Bronchial epithelial cell (primary cell): ENCODE data around the gene ASIC1. TPM values are rescaled to one million over a fixed set of nuclear protein-coding genes. Genes with fewer than 3 reads are reported as not detected.

Experiments used
- DNase-seq: peaks from one replicate; pipeline ENCODE4 v3.0.0-alpha.2; 2010; ENCODE audit warnings: low read depth
- FAIRE-seq: peaks from 2 replicates; lab custom pipeline; 2011; peaks lifted over from hg19 to GRCh38; lab: Jason Lieb, UNC
- H3K27me3 ChIP-seq: 2 replicates; pipeline ENCODE4 v1.5.1; 2011; ENCODE audit warnings: low read length; ENCODE audit not compliant: control insufficient read depth, insufficient read depth
- H3K36me3 ChIP-seq: 2 replicates; pipeline ENCODE4 v1.5.1; 2011; ENCODE audit warnings: low read length; ENCODE audit not compliant: control insufficient read depth, insufficient read depth
- H3K4me3 ChIP-seq: 2 replicates; pipeline ENCODE4 v1.5.1; 2011; ENCODE audit warnings: mild to moderate bottlenecking, low read depth, low read length, control low read depth
- total RNA-seq: library from RNA; depleted of rRNA; stranded (reverse); fragments of >200 nt; gene quantifications from 2 replicates; pipeline ENCODE4 v1.2.1, GENCODE V29; 2014
- TF ChIP-seq, protein P1 (sequence below): IDR thresholded peaks from 2 replicates; pipeline ENCODE4 v1.5.1; 2011; ENCODE audit warnings: mild to moderate bottlenecking, moderate library complexity, low read length, control low read depth, inconsistent platforms; ENCODE audit not compliant: insufficient read depth, severe bottlenecking

ASIC1 gene
- total RNA-seq, 1 donor from 2014 or later: 1.3 TPM

DNA sequence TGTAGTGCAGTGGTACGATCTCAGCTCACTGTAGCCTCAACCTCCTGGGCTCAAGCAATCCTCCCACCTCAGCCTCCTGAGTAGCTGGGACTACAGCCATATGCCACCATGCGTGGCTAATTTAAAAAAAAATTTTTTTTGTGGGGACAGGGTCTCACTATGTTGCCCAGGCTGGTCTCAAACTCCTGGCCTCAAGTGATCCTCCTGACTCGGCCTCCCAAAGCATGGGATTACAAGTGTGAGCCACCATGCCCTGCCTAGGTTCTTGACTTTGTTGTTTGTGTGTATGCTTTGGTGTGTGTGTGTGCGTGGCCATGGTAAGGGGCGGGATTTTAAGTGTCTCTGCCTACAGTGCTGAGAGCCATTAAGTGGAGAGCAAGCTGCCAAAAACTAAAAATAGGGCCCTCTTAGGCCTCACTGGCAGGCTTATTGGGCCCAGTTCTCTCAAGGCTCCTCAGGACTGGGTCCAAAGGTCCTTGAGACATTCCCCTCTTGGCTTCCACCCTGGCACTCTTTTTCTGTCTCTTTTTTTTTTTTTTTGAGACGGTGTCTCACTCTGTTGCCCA is 59.7 kb downstream of the ASIC1 start:
- no peak overlapping the region for H3K4me3 ChIP-seq
- peaks cover 9% of the 10 kb centered on the region for H3K36me3 ChIP-seq
- H3K27me3 ChIP-seq: no peaks in the 10 kb centered on the region
- TF ChIP-seq, protein P1, sequence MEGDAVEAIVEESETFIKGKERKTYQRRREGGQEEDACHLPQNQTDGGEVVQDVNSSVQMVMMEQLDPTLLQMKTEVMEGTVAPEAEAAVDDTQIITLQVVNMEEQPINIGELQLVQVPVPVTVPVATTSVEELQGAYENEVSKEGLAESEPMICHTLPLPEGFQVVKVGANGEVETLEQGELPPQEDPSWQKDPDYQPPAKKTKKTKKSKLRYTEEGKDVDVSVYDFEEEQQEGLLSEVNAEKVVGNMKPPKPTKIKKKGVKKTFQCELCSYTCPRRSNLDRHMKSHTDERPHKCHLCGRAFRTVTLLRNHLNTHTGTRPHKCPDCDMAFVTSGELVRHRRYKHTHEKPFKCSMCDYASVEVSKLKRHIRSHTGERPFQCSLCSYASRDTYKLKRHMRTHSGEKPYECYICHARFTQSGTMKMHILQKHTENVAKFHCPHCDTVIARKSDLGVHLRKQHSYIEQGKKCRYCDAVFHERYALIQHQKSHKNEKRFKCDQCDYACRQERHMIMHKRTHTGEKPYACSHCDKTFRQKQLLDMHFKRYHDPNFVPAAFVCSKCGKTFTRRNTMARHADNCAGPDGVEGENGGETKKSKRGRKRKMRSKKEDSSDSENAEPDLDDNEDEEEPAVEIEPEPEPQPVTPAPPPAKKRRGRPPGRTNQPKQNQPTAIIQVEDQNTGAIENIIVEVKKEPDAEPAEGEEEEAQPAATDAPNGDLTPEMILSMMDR: no peak
- DNase-seq (no peak), FAIRE-seq (no peak)

DNA sequence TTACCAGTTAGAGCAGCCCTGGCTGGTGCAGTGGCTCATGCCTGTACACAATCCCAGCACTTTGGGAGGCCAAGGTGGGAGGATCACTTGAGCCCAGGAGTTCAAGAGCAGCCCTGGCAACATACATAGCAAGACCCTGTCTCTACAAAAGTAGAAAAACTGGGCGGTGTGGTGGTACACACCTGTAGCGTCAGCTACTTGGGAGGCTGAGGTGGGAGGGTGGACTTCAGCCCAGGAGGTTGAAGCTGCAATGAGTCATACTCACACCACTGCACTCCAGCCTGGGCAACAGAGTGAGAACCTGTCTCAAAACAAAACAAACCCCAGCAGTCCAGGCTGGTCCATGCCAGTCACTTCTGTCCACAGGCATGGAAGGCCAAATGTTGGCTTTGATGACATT is 62.0 kb downstream of the ASIC1 start:
- no peak for FAIRE-seq
- DNase-seq: no peak
- H3K36me3 ChIP-seq: peaks cover 11% of the 10 kb centered on the region
- TF ChIP-seq, protein P1: no peak
- no peak overlapping the region for H3K4me3 ChIP-seq
- H3K27me3 ChIP-seq: no peaks in the 10 kb centered on the region

DNA sequence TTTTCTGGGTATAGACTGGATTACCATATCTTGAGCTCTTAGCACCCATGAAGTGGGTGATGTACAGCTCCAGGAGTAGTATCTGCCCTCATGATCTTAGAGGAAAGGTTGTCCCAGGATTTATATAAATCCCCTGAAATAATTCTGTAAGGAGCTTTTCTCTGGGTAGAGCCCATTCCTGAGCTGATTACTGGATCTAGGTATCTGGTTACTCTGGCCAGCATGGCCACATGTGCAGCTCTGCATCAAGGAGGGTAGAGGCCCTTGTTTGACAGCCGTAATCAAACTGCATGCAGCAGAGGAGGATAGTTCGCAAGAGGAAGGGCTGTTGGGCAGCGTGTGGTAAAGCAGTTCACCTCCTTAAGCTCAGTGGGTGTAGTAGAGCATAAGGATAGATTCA is 63.1 kb downstream of the ASIC1 start:
- peaks cover 11% of the 10 kb centered on the region for H3K36me3 ChIP-seq
- TF ChIP-seq, protein P1: no peak
- no peak for FAIRE-seq
- DNase-seq: no peak
- no peak overlapping the region for H3K4me3 ChIP-seq
- H3K27me3 ChIP-seq: no peaks in the 10 kb centered on the region

DNA sequence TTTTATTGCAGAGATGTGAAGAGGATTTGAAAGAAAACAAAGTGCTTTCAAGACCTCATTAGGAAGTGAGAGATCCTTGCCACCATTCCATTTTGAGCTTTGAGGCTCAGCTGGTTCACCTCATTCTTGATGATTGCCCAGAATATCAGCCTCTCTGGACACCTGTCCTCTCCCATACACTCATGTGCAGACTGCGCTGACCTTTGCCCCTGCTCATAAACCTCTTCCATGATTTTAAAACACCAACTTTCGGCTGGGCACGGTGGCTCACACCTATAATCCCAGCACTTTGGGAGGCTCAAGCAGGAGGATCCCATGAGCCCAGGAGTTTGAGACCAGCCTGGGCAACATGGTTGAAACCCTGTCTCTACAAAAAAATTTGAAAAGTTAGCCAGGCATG is 63.6 kb downstream of the ASIC1 start:
- Histone ChIP-seq H3K27me3 (no peaks in the 10 kb centered on the region), H3K4me3 (no peak overlapping the region), H3K36me3 (peaks cover 11% of the 10 kb centered on the region)
- DNase-seq: no peak
- TF ChIP-seq, protein P1: no peak
- no peak for FAIRE-seq

DNA sequence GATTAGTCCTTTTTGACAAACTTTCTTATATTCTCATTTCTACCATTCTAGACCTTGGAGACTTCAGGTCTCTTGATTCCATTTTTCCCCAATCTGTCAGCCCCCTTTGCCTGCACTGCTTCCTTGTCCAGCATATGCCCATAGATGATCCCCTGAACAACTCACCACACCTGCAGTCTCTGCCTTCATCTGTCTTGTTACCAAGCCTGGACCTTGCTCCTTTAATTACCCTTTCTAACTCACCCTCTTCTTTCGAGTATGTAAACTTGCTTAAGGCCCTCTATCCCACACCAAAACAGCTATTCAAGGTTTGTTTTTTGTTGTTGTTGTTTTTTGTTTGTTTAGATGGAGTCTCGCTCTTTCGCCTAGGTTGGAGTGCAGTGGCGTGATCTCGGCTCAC is 64.2 kb downstream of the ASIC1 start:
- FAIRE-seq: no peak
- Histone ChIP-seq H3K27me3 (no peaks in the 10 kb centered on the region), H3K4me3 (no peak overlapping the region), H3K36me3 (peaks cover 10% of the 10 kb centered on the region)
- DNase-seq: no peak
- TF ChIP-seq, protein P1: no peak

DNA sequence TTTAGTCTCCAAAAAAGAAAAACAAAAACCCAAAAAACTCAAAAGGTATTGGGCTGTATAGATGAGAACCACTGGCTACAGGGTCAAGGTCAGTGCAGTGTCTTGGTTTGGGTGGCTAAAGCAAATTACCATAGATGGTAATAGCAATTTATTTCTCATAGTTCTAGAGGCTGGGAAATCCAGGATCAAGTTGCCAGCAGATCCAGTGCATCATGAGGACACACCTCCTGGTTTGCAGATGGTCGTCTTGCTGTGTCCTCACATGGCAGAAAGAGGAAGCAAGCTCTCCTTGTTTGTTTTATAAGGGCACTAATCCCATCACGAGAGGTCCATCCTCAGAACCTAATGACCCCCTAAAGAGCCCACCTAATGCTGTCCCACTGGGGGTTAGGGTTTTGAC is 65.8 kb downstream of the ASIC1 start:
- H3K4me3 ChIP-seq: no peak overlapping the region
- peaks cover 10% of the 10 kb centered on the region for H3K36me3 ChIP-seq
- no peak for FAIRE-seq
- no peaks in the 10 kb centered on the region for H3K27me3 ChIP-seq
- TF ChIP-seq, protein P1: no peak
- DNase-seq: no peak
